Activated gamma-delta T cell treated with anti-CD3 and anti-CD28 coated beads, Interleukin-2, amount 50 U/mL, for 16 hours (primary cell): ENCODE data around the gene SPEM3.

ENCODE experiments used
- DNase-seq: peaks from one replicate; pipeline ENCODE4 v3.0.0-alpha.2; 2020; ENCODE audit warnings: low read depth

Gene SPEM3

DNA sequence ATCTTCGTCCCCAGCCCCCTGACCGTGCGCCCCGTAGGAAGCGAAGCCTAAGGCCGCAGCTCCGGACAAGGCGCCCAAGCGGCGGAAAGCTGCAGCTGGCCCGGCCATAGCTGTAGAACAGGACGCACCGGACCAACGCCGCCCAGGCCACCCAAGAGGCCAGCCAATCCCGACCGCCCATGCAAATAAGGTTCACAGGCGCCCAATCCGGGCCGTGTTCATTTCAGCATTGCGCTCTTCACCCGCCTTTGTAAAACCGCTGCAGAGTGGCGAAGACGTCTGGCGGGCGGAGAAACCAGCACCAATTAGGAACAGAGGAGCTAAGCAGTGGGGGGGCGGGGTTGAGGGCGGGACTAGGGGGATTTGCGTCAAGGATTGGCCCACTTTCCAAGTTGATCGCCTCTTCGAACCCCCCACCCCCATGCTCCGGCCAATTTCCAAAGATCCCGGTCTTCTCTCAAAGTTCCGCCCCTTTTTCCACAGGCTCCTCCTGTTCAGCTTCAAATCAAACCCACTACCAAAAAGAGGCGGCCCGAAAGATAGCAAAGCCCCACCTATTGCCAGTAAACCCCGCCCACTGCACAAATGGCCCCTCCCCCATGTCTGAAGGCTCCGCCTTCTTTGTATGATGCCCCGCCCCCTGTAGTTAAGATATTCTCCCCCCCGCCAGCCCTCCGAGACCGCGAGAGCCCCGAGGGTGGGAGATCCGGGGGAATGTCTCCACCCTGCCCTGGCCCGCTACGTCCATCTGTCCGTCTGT is 24.5 kb upstream of the SPEM3 start, which contains the start of gene TMEM256:
TMEM256 (minus strand) TSS at position 121 of the 760 bp plus-strand sequence; CDS start at position 108, 13 bp downstream.
- peak; percentile 92 for DNase-seq

- DNase-seq, result no peak
Measured at GRCh38 chr17:7404737-7405349, 23.8 kb upstream of the SPEM3 start.

GRCh38 chr17:7405350-7406234 is 23.1 kb upstream of the SPEM3 start:
- no peak for DNase-seq

GRCh38 chr17:7406235-7406825 is 22.3 kb upstream of the SPEM3 start:
- DNase-seq, result no peak

DNA sequence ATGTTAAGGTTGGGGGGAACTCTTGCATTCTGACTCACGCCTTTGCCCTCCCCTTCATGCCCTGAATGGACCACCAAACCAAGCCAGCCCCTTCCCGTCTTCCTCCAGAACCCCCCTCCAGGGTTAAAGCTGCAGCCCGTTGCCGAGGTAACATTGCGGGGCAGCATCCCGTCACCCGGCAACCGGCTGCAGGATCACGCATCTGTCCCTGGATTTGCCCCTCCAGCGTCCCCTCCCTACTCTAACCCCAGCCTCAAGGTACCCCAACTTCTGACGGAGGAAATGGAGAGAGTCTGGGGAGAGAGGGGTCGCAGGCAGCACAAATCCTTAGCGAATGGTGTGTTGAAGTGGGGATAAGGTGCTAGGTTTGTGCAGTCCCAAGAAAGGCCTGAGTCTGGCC is 21.6 kb upstream of the SPEM3 start:
- DNase-seq, result no peak

- no peak for DNase-seq
Measured at GRCh38 chr17:7407485-7408251, 21.0 kb upstream of the SPEM3 start, which contains the start of gene NLGN2. Gene NLGN2, plus strand, starts transcription at chr17:7407845. Its CDS starts 411 bp downstream, at chr17:7408256.

DNA sequence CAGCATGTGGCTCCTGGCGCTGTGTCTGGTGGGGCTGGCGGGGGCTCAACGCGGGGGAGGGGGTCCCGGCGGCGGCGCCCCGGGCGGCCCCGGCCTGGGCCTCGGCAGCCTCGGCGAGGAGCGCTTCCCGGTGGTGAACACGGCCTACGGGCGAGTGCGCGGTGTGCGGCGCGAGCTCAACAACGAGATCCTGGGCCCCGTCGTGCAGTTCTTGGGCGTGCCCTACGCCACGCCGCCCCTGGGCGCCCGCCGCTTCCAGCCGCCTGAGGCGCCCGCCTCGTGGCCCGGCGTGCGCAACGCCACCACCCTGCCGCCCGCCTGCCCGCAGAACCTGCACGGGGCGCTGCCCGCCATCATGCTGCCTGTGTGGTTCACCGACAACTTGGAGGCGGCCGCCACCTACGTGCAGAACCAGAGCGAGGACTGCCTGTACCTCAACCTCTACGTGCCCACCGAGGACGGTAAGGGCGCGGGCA is 20.4 kb upstream of the SPEM3 start:
- no peak for DNase-seq

DNA sequence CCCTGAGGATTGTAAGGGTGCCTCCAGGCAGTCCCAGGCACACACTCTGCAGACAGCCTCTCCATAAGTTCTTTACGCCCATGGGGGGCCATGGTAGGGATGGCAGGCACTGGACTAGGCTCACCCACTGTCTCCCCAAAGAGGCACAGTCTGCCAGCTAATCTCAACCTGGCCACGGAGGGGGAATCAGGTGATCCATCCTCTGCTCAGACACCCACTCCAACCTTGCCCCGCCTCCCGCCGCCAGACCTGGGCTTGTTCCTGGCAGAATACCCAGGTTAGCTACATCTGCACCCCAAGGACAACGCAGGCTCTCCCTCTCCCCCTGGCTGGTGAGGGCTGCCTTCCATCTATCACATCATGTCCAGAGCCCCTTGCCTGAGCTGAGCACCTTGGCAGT is 19.8 kb upstream of the SPEM3 start:
- DNase-seq, result no peak

DNA sequence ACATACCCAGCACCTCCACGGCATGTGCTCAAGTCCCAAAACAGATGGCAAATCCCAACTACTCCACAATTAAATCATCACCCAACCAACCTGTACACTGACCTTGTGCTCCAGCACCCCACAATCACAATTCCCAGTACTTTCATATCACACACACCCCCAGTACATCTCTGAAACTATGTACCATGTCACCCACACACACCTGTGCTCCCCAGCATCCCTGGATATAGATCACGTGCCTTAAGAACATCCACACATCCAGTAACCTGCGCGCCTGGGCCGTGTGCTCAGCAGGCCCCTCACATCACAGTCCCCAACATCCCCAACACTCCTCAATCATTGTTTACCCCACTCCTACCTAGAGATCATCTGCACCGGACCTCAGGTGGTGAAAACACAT is 18.9 kb upstream of the SPEM3 start:
- no peak for DNase-seq

- no peak for DNase-seq
Measured at GRCh38 chr17:7410634-7411426, 17.8 kb upstream of the SPEM3 start.

GRCh38 chr17:7411427-7411750 is 17.3 kb upstream of the SPEM3 start:
- DNase-seq, result no peak

DNA sequence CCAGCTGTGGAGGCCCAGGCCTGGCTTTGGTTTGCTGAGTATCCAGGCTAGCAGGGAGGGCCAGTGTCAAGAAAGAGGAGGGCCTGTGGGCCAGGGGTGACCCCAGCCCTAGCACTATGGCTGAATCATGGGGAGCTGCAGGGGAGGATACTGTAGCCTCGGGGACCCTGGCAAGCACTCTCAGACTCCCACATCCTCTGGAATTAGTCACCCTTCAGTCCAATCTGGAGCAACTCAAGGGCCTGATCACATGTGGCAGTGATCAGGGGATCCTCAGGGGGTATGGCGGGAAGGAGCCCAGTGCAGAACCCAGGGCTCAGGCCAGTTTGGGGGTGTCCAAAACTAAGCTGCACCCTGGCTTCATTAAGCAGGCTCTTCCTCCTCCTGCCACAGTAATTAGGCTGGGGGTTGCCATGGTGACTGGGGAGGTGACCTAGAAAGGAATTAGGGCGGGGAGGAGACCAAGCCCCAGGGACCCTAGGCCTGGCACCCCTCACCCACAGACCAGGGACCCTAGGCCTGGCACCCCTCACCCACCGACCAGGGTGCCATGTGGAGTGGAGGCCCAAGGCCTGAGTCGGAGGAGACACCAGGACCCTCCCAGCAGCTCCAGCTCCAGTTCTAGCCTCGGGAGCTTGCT is 15.2 kb upstream of the SPEM3 start:
- no peak for DNase-seq

GRCh38 chr17:7414837-7415236 is 13.8 kb upstream of the SPEM3 start:
- no peak for DNase-seq

DNA sequence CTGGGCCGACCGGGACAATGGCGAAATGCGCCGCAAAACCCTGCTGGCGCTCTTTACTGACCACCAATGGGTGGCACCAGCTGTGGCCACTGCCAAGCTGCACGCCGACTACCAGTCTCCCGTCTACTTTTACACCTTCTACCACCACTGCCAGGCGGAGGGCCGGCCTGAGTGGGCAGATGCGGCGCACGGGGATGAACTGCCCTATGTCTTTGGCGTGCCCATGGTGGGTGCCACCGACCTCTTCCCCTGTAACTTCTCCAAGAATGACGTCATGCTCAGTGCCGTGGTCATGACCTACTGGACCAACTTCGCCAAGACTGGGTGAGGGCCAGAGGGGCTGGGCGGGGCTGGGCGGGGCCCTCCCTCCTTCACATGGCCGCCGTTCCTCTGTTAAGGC is 12.9 kb upstream of the SPEM3 start:
- DNase-seq, result no peak

DNA sequence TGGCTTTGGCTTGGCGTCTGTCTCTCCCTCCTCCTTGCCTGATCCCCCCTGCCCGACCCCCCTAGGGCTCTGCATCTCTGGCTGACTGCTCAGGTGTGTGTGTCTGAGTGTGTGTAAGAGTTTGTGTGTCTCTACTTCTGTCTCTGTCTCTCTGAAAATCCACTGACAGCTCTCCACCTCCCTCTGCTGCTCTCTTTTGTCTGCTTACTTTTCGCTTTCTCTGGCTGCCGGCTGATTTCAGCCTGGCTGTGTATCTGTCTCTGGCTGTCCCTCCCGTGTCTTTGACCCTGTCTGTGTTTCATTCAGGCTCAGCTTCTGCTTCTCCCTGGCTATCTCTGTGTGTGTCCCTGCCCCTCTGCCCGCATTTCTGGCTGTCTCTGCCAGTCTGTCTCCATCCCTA is 12.3 kb upstream of the SPEM3 start:
- DNase-seq, result no peak

DNA sequence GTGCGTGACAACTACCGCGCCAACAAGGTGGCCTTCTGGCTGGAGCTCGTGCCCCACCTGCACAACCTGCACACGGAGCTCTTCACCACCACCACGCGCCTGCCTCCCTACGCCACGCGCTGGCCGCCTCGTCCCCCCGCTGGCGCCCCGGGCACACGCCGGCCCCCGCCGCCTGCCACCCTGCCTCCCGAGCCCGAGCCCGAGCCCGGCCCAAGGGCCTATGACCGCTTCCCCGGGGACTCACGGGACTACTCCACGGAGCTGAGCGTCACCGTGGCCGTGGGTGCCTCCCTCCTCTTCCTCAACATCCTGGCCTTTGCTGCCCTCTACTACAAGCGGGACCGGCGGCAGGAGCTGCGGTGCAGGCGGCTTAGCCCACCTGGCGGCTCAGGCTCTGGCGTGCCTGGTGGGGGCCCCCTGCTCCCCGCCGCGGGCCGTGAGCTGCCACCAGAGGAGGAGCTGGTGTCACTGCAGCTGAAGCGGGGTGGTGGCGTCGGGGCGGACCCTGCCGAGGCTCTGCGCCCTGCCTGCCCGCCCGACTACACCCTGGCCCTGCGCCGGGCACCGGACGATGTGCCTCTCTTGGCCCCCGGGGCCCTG is 11.5 kb upstream of the SPEM3 start:
- no peak for DNase-seq

DNA sequence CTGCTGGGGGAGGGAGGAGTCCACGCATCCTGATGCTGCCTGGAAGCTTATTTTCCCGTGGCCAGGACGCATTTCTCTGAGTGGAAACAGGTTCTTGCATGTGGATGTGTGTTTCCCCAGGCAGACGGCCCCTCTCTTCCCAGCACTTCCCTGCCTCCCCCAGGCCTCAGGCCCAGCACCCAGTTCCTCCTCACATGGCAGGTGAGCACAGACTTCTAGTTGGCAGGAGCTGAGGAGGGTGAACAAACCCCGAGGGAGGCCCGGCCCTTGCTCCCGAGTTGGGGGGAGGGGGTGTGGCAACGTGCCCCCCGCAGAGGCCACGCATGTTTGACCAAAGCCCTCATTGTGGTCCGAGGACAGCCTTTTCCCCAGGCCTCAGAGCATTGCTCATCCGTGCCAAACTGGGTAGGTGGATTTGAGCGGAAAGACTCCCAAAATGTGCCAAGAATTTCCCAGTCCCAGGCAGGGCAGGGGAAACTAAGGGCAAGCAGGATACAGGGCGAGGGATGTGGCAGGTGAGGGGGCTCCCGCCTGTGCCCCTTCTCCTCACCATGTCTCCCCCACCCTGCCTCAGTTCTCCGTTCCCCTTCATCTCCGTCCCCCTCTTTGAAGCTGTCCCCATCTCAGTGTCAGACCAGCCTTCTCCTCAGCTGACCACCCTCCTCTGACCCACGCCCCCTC is 10.0 kb upstream of the SPEM3 start:
- DNase-seq, result no peak

- no peak for DNase-seq
Measured at GRCh38 chr17:7419819-7420610, 8.6 kb upstream of the SPEM3 start, which contains the start of gene SPEM1. Gene SPEM1, plus strand, starts transcription at chr17:7420324. Its CDS starts 61 bp downstream, at chr17:7420385.
